Breast epithelium (tissue), 3 donors: ENCODE data around the gene TMEM176B.

Source experiments
- POLR2A ChIP-seq: fragments of 450-650 bp; IDR thresholded peaks from one replicate; pipeline ENCODE4 v1.6.1; 2016; ENCODE audit warnings: antibody characterized with exemption, mild to moderate bottlenecking, moderate library complexity
- POLR2AphosphoS5 ChIP-seq, 3 donors: sonication (generic); formaldehyde crosslinking; IDR thresholded peaks; one replicate each; pipeline ENCODE4 v1.6.1; 2017; ENCODE audit warnings: antibody characterized with exemption in 3 of 3
- TF ChIP-seq, protein P1 (sequence below), 3 donors: fragments of 450-650 bp; IDR thresholded peaks; one replicate each; pipeline ENCODE4 v1.5.1; 2016 to 2017; ENCODE audit warnings: antibody characterized with exemption in 3 of 3, mild to moderate bottlenecking in 3 of 3, moderate library complexity in 3 of 3

DNA sequence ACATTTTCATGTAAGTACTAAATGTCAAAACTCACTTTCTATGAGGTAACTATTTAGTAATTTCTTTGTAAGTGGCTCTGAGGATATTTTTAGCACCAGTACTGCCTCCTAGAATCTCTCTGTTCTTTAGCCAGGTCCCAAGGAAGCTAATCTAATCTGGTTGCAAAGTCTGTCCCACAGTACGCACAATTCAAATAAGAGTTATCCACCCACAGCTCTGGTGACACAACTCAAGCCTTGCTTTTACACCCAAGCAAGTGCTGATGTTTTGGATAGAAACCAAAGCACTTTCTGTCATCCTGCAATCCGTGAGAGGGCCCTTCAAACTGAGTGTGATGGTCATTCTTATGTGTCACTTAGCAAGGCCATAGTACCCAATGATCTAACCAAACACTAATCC lies 48.5 kb downstream of the TMEM176B start:
- TF ChIP-seq, protein P1, sequence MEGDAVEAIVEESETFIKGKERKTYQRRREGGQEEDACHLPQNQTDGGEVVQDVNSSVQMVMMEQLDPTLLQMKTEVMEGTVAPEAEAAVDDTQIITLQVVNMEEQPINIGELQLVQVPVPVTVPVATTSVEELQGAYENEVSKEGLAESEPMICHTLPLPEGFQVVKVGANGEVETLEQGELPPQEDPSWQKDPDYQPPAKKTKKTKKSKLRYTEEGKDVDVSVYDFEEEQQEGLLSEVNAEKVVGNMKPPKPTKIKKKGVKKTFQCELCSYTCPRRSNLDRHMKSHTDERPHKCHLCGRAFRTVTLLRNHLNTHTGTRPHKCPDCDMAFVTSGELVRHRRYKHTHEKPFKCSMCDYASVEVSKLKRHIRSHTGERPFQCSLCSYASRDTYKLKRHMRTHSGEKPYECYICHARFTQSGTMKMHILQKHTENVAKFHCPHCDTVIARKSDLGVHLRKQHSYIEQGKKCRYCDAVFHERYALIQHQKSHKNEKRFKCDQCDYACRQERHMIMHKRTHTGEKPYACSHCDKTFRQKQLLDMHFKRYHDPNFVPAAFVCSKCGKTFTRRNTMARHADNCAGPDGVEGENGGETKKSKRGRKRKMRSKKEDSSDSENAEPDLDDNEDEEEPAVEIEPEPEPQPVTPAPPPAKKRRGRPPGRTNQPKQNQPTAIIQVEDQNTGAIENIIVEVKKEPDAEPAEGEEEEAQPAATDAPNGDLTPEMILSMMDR (IDR thresholded peaks at IDR 0.05), result no peak
- TF ChIP-seq POLR2AphosphoS5 (IDR thresholded peaks at IDR 0.05) (no peak), POLR2A (no peak)
